Chondrocyte (in vitro differentiated cells): ENCODE results near the gene LVRN. TPM values are rescaled to one million over a fixed set of nuclear protein-coding genes. Genes with fewer than 3 reads are reported as not detected.
A peak's percentile ranks its signal among the peaks of the same experiment; 100 is the strongest.

Experiments
- DNase-seq: peaks from one replicate; pipeline ENCODE4 v3.0.0; 2021; ENCODE audit warnings: mixed read lengths, low spot score
- H3K27ac Mint-ChIP-seq: one replicate; pipeline ENCODE4 v1.8.0; 2021; ENCODE audit warnings: mild to moderate bottlenecking, moderate library complexity, mixed read lengths; ENCODE audit not compliant: unreplicated experiment
- H3K27me3 Mint-ChIP-seq: 2 replicates; pipeline ENCODE4 v1.8.0; 2021; ENCODE audit warnings: low read depth, mixed read lengths
- H3K36me3 Mint-ChIP-seq: 2 replicates; pipeline ENCODE4 v1.8.0; 2021; ENCODE audit warnings: low read depth, mixed read lengths
- H3K4me1 Mint-ChIP-seq: 2 replicates; pipeline ENCODE4 v1.8.0; 2021; ENCODE audit warnings: low read depth, mild to moderate bottlenecking, mixed read lengths
- H3K4me3 Mint-ChIP-seq: one replicate; pipeline ENCODE4 v1.8.0; 2021; ENCODE audit warnings: mild to moderate bottlenecking, moderate library complexity, mixed read lengths; ENCODE audit not compliant: unreplicated experiment
- H3K9me3 Mint-ChIP-seq: 2 replicates; pipeline ENCODE4 v1.8.0; 2021; ENCODE audit warnings: low read depth, mixed read lengths
- total RNA-seq: library from RNA; stranded (reverse); gene quantifications from 3 replicates; pipeline ENCODE4 v1.2.1, GENCODE V29; 2021
- TF ChIP-seq, protein P1 (sequence below): fragments of 200-600 bp; sonication (generic); IDR thresholded peaks from 2 replicates; pipeline ENCODE4 v1.5.0; 2021; ENCODE audit warnings: antibody characterized with exemption, mild to moderate bottlenecking, moderate library complexity

LVRN gene
- total RNA-seq, 1 donor from 2014 or later, result 0.62 TPM

GRCh38 chr5:115962565-115963402, 509 bp downstream of the LVRN start:
- Mint-ChIP-seq H3K36me3 (no peaks in the 10 kb centered on the region), H3K27me3 (peaks cover 3% of the 10 kb centered on the region), H3K9me3 (peaks cover 4% of the 10 kb centered on the region), H3K4me3 (no peak overlapping the region), H3K4me1 (no peaks in the 10 kb centered on the region), H3K27ac (no peak overlapping the region)
- DNase-seq, result peak; percentile 94
- TF ChIP-seq, protein P1, sequence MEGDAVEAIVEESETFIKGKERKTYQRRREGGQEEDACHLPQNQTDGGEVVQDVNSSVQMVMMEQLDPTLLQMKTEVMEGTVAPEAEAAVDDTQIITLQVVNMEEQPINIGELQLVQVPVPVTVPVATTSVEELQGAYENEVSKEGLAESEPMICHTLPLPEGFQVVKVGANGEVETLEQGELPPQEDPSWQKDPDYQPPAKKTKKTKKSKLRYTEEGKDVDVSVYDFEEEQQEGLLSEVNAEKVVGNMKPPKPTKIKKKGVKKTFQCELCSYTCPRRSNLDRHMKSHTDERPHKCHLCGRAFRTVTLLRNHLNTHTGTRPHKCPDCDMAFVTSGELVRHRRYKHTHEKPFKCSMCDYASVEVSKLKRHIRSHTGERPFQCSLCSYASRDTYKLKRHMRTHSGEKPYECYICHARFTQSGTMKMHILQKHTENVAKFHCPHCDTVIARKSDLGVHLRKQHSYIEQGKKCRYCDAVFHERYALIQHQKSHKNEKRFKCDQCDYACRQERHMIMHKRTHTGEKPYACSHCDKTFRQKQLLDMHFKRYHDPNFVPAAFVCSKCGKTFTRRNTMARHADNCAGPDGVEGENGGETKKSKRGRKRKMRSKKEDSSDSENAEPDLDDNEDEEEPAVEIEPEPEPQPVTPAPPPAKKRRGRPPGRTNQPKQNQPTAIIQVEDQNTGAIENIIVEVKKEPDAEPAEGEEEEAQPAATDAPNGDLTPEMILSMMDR, result no peak

DNA sequence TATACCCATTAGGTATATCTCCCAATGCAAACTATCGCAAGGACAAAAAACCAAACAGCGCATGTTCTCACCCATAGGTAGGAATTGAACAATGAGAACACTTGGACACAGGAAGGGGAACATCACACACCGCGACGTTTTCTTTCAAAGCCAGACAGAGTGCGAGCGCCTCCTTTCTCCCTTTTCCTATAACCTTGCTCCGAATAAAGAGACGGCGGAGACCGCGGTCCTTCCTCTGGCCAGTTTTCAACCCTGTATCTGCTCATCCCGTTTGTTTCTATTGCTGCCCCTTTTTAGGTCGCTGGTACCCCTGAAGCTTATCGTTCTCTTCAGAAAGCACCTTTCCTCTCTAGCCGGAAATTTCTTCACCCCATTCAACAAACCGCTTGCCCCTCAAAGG, 1.3 kb downstream of the LVRN start:
- Mint-ChIP-seq H3K27ac (no peak overlapping the region), H3K36me3 (no peaks in the 10 kb centered on the region), H3K9me3 (peaks cover 4% of the 10 kb centered on the region), H3K27me3 (peaks cover 3% of the 10 kb centered on the region), H3K4me1 (no peaks in the 10 kb centered on the region), H3K4me3 (no peak overlapping the region)
- no peak for DNase-seq
- TF ChIP-seq, protein P1, result no peak

- no peak overlapping the region for H3K4me3 Mint-ChIP-seq
- H3K9me3 Mint-ChIP-seq, result peaks cover 6% of the 10 kb centered on the region
- TF ChIP-seq, protein P1, result no peak
- H3K4me1 Mint-ChIP-seq, result no peaks in the 10 kb centered on the region
- no peaks in the 10 kb centered on the region for H3K36me3 Mint-ChIP-seq
- no peaks in the 10 kb centered on the region for H3K27me3 Mint-ChIP-seq
- no peak for DNase-seq
- H3K27ac Mint-ChIP-seq, result no peak overlapping the region
Observed at GRCh38 chr5:115968770-115969169, 6.5 kb downstream of the LVRN start.

DNA sequence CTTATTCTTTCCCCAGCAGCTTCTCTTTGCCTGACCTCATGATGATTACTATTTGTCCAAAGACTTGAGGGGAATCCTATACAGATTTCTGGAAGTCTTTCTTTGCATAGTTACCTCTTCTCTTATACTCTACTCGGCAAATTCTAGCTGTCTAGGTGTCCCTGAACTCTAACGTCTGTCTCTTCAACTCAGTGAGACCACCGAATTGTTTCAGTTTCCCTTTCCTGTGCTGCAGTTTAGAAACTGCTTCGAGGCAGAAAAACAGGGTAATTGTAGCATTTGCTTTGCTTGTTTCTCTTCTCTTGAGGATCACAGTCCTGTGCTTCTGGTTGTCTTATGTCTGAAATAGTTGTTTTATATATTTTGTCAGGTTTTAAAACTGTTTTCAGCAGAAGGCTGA, 14.8 kb downstream of the LVRN start:
- TF ChIP-seq, protein P1, result no peak
- Mint-ChIP-seq H3K9me3 (peaks cover 7% of the 10 kb centered on the region), H3K27me3 (no peaks in the 10 kb centered on the region), H3K4me1 (peaks cover 30% of the 10 kb centered on the region), H3K4me3 (no peak overlapping the region), H3K27ac (no peak overlapping the region), H3K36me3 (no peaks in the 10 kb centered on the region)
- no peak for DNase-seq

- no peaks in the 10 kb centered on the region for H3K36me3 Mint-ChIP-seq
- no peak for DNase-seq
- peaks cover 30% of the 10 kb centered on the region for H3K4me1 Mint-ChIP-seq
- TF ChIP-seq, protein P1, result no peak
- peaks cover 7% of the 10 kb centered on the region for H3K9me3 Mint-ChIP-seq
- no peak overlapping the region for H3K4me3 Mint-ChIP-seq
- H3K27ac Mint-ChIP-seq, result peak overlapping the region; percentile 67
- H3K27me3 Mint-ChIP-seq, result no peaks in the 10 kb centered on the region
Observed at GRCh38 chr5:115977988-115978387, 15.7 kb downstream of the LVRN start.
